Cardiac ventricle fibroblast (primary cell): ENCODE results near the gene ACTL7A. TPM values are rescaled to one million over a fixed set of nuclear protein-coding genes. Genes with fewer than 3 reads are reported as not detected.

ENCODE experiments used
- total RNA-seq: library from RNA; depleted of rRNA; stranded (reverse); fragments of >200 nt; gene quantifications from 2 replicates; pipeline ENCODE4 v1.2.3, GENCODE V29; 2015

The ACTL7A gene
- not detected in 2 replicates for total RNA-seq

DNA sequence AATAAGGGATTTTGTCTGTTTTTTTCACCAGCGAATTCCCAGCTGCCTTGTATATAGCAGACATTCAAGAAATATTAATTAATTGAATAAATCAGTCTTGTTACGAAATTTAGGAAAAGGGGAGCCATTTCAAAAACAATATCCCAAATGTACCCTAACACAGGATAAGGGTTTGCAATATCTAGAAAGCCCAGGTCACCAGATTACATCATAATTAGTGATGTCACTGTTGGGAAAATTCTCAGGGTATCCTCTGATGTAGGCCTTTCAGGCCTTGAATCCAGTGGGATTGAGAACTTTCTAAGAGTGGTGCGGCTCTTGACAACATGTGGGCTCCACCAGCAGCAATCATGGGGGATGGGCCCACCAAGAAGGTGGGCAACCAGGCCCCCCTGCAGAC, at the start of gene ACTL7A:
Gene ACTL7A (plus strand): TSS at position 270 of the 400 bp plus-strand sequence. CDS start 57 bp downstream, at position 327.

DNA sequence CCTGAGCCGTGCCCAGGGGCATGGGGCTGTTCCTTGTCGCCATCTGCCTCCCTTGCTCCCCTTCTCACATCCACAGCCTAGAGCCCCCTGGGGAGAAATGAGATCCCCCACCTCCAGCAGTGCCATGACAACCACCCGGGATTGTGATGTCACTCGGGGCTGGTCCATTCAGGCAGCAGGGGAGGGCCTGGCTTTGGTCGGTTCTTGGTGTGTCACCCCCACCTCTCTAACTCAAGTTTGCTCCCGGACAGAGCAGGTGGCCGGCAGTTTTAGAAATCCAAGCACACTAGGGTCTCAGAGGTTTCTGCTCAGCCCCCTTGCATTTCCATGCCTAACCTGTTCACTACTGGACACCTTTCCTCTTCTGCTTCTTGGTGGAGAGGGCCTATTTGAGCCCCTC, 6.2 kb upstream of the ACTL7A start, which contains the start of gene ACTL7B:
Gene ACTL7B (minus strand): TSS at position 99 of the 400 bp plus-strand sequence. CDS start 56 bp downstream, at position 43.

Other genes with a start within 250 kb of the ACTL7A start
- not detected in 2 replicates for gene ACTL7B, start 6.3 kb upstream of the ACTL7A start, total RNA-seq
- 13.1 and 14.4 TPM in 2 replicates for gene ELP1, start 71.9 kb downstream of the ACTL7A start, total RNA-seq
- 9.7 and 11.7 TPM in 2 replicates for gene ABITRAM, start 72.1 kb downstream of the ACTL7A start, total RNA-seq
- 52.8 and 56.8 TPM in 2 replicates for gene CTNNAL1, start 151.2 kb downstream of the ACTL7A start, total RNA-seq